ENCODE measurements around the gene SRPK2.
"Not testable (repeated sequence)": the region's sequence is repeated elsewhere in the genome, so short reads cannot be mapped to it uniquely, and the experiment has no call there.

SRPK2 gene

GRCh38 chr7:105330526-105330925, 58.2 kb downstream of the SRPK2 start:
- H3K27me3 ChIP-seq (ENCODE audit: control insufficient read depth, insufficient read depth, low read length), result no peaks in the 10 kb centered on the region
- no peaks in the 10 kb centered on the region for H3K36me3 ChIP-seq (ENCODE audit: insufficient read depth, low read length)
- no peak overlapping the region for H3K4me3 ChIP-seq (ENCODE audit: low read length)

GRCh38 chr7:105327201-105327600, 61.5 kb downstream of the SRPK2 start:
- H3K4me3 ChIP-seq (ENCODE audit: low read length), result no peak overlapping the region
- H3K27me3 ChIP-seq (ENCODE audit: control insufficient read depth, insufficient read depth, low read length), result no peaks in the 10 kb centered on the region
- H3K36me3 ChIP-seq (ENCODE audit: insufficient read depth, low read length), result no peaks in the 10 kb centered on the region
- H3K4me1 ChIP-seq (ENCODE audit: control insufficient read depth, insufficient read depth, low read length), result peaks cover under 1% of the 10 kb centered on the region
- H3K4me2 ChIP-seq (ENCODE audit: low read length), result no peak overlapping the region
- H3K9me3 ChIP-seq (replicated peaks; ENCODE audit: low read length), result no peaks in the 10 kb centered on the region
- no peak overlapping the region for H3K9ac ChIP-seq (ENCODE audit: low read depth, low read length)

More at GRCh38 chr7:105330526-105330925, 58.2 kb downstream of the SRPK2 start:
- peaks cover 8% of the 10 kb centered on the region for H3K4me1 ChIP-seq (ENCODE audit: control insufficient read depth, insufficient read depth, low read length)
- H3K9me3 ChIP-seq (replicated peaks; ENCODE audit: low read length), result no peaks in the 10 kb centered on the region
- H3K4me2 ChIP-seq (ENCODE audit: low read length), result no peak overlapping the region
- H3K9ac ChIP-seq (ENCODE audit: low read depth, low read length), result no peak overlapping the region

- Histone ChIP-seq H3K9me3 (replicated peaks; ENCODE audit: low read length) (no peaks in the 10 kb centered on the region), H3K27me3 (ENCODE audit: control insufficient read depth, insufficient read depth, low read length) (no peaks in the 10 kb centered on the region), H3K4me2 (ENCODE audit: low read length) (no peak overlapping the region), H3K9ac (ENCODE audit: low read depth, low read length) (no peak overlapping the region), H3K36me3 (ENCODE audit: insufficient read depth, low read length) (no peaks in the 10 kb centered on the region), H3K4me1 (ENCODE audit: control insufficient read depth, insufficient read depth, low read length) (no peaks in the 10 kb centered on the region), H3K4me3 (ENCODE audit: low read length) (no peak overlapping the region)
These were observed 63.4 kb downstream of the SRPK2 start for GRCh38 chr7:105325216-105325904.

GRCh38 chr7:105324606-105325005, 64.1 kb downstream of the SRPK2 start:
- H3K9ac ChIP-seq (ENCODE audit: low read depth, low read length); H3K4me2 ChIP-seq (ENCODE audit: low read length); H3K4me1 ChIP-seq (ENCODE audit: control insufficient read depth, insufficient read depth, low read length); H3K9me3 ChIP-seq (replicated peaks; ENCODE audit: low read length); H3K4me3 ChIP-seq (ENCODE audit: low read length); H3K27me3 ChIP-seq (ENCODE audit: control insufficient read depth, insufficient read depth, low read length); H3K36me3 ChIP-seq (ENCODE audit: insufficient read depth, low read length): not testable (repeated sequence)

- Histone ChIP-seq H3K9ac (ENCODE audit: low read depth, low read length) (no peak overlapping the region), H3K27me3 (ENCODE audit: control insufficient read depth, insufficient read depth, low read length) (no peaks in the 10 kb centered on the region), H3K9me3 (replicated peaks; ENCODE audit: low read length) (no peaks in the 10 kb centered on the region), H3K4me1 (ENCODE audit: control insufficient read depth, insufficient read depth, low read length) (no peaks in the 10 kb centered on the region), H3K4me2 (ENCODE audit: low read length) (no peak overlapping the region), H3K36me3 (ENCODE audit: insufficient read depth, low read length) (no peaks in the 10 kb centered on the region), H3K4me3 (ENCODE audit: low read length) (no peak overlapping the region)
These were observed 65.4 kb downstream of the SRPK2 start for GRCh38 chr7:105323366-105323765.

- H3K36me3 ChIP-seq (ENCODE audit: insufficient read depth, low read length), result no peaks in the 10 kb centered on the region
- H3K4me3 ChIP-seq (ENCODE audit: low read length), result no peak overlapping the region
- H3K9ac ChIP-seq (ENCODE audit: low read depth, low read length), result no peak overlapping the region
- H3K27me3 ChIP-seq (ENCODE audit: control insufficient read depth, insufficient read depth, low read length), result no peaks in the 10 kb centered on the region
- no peaks in the 10 kb centered on the region for H3K4me1 ChIP-seq (ENCODE audit: control insufficient read depth, insufficient read depth, low read length)
- H3K9me3 ChIP-seq (replicated peaks; ENCODE audit: low read length), result no peaks in the 10 kb centered on the region
- H3K4me2 ChIP-seq (ENCODE audit: low read length), result no peak overlapping the region
These were observed 66.0 kb downstream of the SRPK2 start for GRCh38 chr7:105322655-105323277.

- H3K9ac ChIP-seq (ENCODE audit: low read depth, low read length), result no peak overlapping the region
- H3K36me3 ChIP-seq (ENCODE audit: insufficient read depth, low read length), result no peaks in the 10 kb centered on the region
- no peaks in the 10 kb centered on the region for H3K27me3 ChIP-seq (ENCODE audit: control insufficient read depth, insufficient read depth, low read length)
- H3K9me3 ChIP-seq (replicated peaks; ENCODE audit: low read length), result no peaks in the 10 kb centered on the region
- H3K4me1 ChIP-seq (ENCODE audit: control insufficient read depth, insufficient read depth, low read length), result no peaks in the 10 kb centered on the region
- H3K4me2 ChIP-seq (ENCODE audit: low read length), result no peak overlapping the region
- no peak overlapping the region for H3K4me3 ChIP-seq (ENCODE audit: low read length)
These were observed 66.8 kb downstream of the SRPK2 start for GRCh38 chr7:105321754-105322455.

- no peaks in the 10 kb centered on the region for H3K4me1 ChIP-seq (ENCODE audit: control insufficient read depth, insufficient read depth, low read length)
- no peaks in the 10 kb centered on the region for H3K36me3 ChIP-seq (ENCODE audit: insufficient read depth, low read length)
- no peak overlapping the region for H3K4me3 ChIP-seq (ENCODE audit: low read length)
- H3K4me2 ChIP-seq (ENCODE audit: low read length), result no peak overlapping the region
- H3K9ac ChIP-seq (ENCODE audit: low read depth, low read length), result no peak overlapping the region
- no peaks in the 10 kb centered on the region for H3K27me3 ChIP-seq (ENCODE audit: control insufficient read depth, insufficient read depth, low read length)
- H3K9me3 ChIP-seq (replicated peaks; ENCODE audit: low read length), result no peaks in the 10 kb centered on the region
These were observed 67.8 kb downstream of the SRPK2 start for GRCh38 chr7:105320896-105321295.

GRCh38 chr7:105319578-105319977, 69.1 kb downstream of the SRPK2 start:
- no peaks in the 10 kb centered on the region for H3K27me3 ChIP-seq (ENCODE audit: control insufficient read depth, insufficient read depth, low read length)

GRCh38 chr7:105316578-105317344, 72.0 kb downstream of the SRPK2 start:
- no peak overlapping the region for H3K4me3 ChIP-seq (ENCODE audit: low read length)
- no peaks in the 10 kb centered on the region for H3K4me1 ChIP-seq (ENCODE audit: control insufficient read depth, insufficient read depth, low read length)
- no peaks in the 10 kb centered on the region for H3K9me3 ChIP-seq (replicated peaks; ENCODE audit: low read length)
- H3K4me2 ChIP-seq (ENCODE audit: low read length), result no peak overlapping the region
- no peaks in the 10 kb centered on the region for H3K27me3 ChIP-seq (ENCODE audit: control insufficient read depth, insufficient read depth, low read length)
- H3K9ac ChIP-seq (ENCODE audit: low read depth, low read length), result no peak overlapping the region
- H3K36me3 ChIP-seq (ENCODE audit: insufficient read depth, low read length), result no peaks in the 10 kb centered on the region

More at GRCh38 chr7:105319578-105319977, 69.1 kb downstream of the SRPK2 start:
- H3K36me3 ChIP-seq (ENCODE audit: insufficient read depth, low read length), result no peaks in the 10 kb centered on the region
- no peak overlapping the region for H3K4me2 ChIP-seq (ENCODE audit: low read length)
- no peaks in the 10 kb centered on the region for H3K9me3 ChIP-seq (replicated peaks; ENCODE audit: low read length)
- H3K4me3 ChIP-seq (ENCODE audit: low read length), result no peak overlapping the region
- no peaks in the 10 kb centered on the region for H3K4me1 ChIP-seq (ENCODE audit: control insufficient read depth, insufficient read depth, low read length)
- no peak overlapping the region for H3K9ac ChIP-seq (ENCODE audit: low read depth, low read length)

GRCh38 chr7:105315357-105315756, 73.4 kb downstream of the SRPK2 start:
- Histone ChIP-seq H3K27me3 (ENCODE audit: control insufficient read depth, insufficient read depth, low read length) (no peaks in the 10 kb centered on the region), H3K4me3 (ENCODE audit: low read length) (no peak overlapping the region), H3K36me3 (ENCODE audit: insufficient read depth, low read length) (no peaks in the 10 kb centered on the region), H3K9ac (ENCODE audit: low read depth, low read length) (no peak overlapping the region), H3K4me1 (ENCODE audit: control insufficient read depth, insufficient read depth, low read length) (no peaks in the 10 kb centered on the region), H3K9me3 (replicated peaks; ENCODE audit: low read length) (no peaks in the 10 kb centered on the region), H3K4me2 (ENCODE audit: low read length) (no peak overlapping the region)
